ENCODE measurements around the gene RASA3.

DNA sequence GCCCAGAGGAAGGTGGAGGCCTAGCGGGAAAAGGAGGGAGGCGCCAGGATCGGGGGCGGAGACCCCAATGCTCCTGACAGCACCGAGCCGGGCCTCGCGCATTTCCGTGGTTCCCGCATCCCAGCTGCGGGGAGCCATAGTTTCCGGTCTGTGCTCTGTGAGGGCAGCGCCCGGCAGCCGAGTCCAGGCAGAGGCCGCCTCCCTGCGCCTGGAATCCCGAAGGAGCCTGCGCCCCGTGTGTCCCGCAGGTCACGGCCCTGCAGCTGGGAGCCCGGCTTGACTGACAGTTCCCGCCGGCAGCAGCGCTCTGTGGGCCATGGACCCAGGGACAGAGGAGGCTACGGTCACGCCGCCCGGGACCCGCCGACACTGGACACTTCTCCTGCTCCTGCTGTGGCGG is 84.0 kb downstream of the RASA3 start:
- TF ChIP-seq EP300 (IDR thresholded peaks at IDR 0.05) (no peak), CTCF (IDR thresholded peaks at IDR 0.05) (no peak)

Data from sigmoid colon (tissue), 4 donors.